Mesenchymal stem cell (in vitro differentiated cells and primary cell): Measurements from ENCODE around the gene CEP72.
A peak's percentile ranks its signal among the peaks of the same experiment; 100 is the strongest.
"Not testable (repeated sequence)": the region's sequence is repeated elsewhere in the genome, so short reads cannot be mapped to it uniquely, and the experiment has no call there.

Experiments
- DNase-seq: peaks from one replicate; pipeline ENCODE4 v3.0.0-alpha.2; 2013
- H2AFZ ChIP-seq: one replicate; pipeline ENCODE4 v1.6.1; 2013; ENCODE audit warnings: low read depth, mild to moderate bottlenecking, control low read depth, inconsistent platforms, low read length, moderate library complexity
- H2AK5ac ChIP-seq: 2 replicates; pipeline ENCODE4 v1.6.1; 2013; ENCODE audit warnings: low read length, moderate library complexity, mild to moderate bottlenecking, inconsistent platforms; ENCODE audit not compliant: severe bottlenecking
- H2BK120ac ChIP-seq: one replicate; pipeline ENCODE4 v1.6.1; 2013; ENCODE audit warnings: low read depth, mild to moderate bottlenecking, inconsistent platforms, low read length, moderate library complexity
- H2BK12ac ChIP-seq, 2 experiments: one replicate each; pipeline ENCODE4 v1.6.1; 2013; ENCODE audit warnings: inconsistent platforms in 2 of 2, low read length in 2 of 2, mild to moderate bottlenecking in 2 of 2, moderate library complexity in 2 of 2, control low read depth in 1 of 2
- H2BK15ac ChIP-seq: one replicate; pipeline ENCODE4 v1.6.1; 2013; ENCODE audit warnings: mild to moderate bottlenecking, low read depth, inconsistent platforms; ENCODE audit not compliant: poor library complexity, severe bottlenecking
- H2BK5ac ChIP-seq: 2 replicates; pipeline ENCODE4 v1.6.1; 2013; ENCODE audit warnings: low read depth, mild to moderate bottlenecking, low read length, control low read depth, inconsistent platforms; ENCODE audit not compliant: poor library complexity, severe bottlenecking
- H3K14ac ChIP-seq, 2 experiments: one replicate each; pipeline ENCODE4 v1.6.1; 2013; ENCODE audit warnings: inconsistent platforms in 2 of 2, low read length in 2 of 2, control low read depth in 1 of 2, mild to moderate bottlenecking in 1 of 2, moderate library complexity in 1 of 2
- H3K18ac ChIP-seq, 2 experiments: one replicate each; pipeline ENCODE4 v1.6.1; 2013; ENCODE audit warnings: inconsistent platforms in 2 of 2, low read length in 2 of 2, control low read depth in 1 of 2, low read depth in 1 of 2, mild to moderate bottlenecking in 1 of 2
- H3K23ac ChIP-seq, 2 experiments: one replicate each; pipeline ENCODE4 v1.6.1; 2013; ENCODE audit warnings: inconsistent platforms in 2 of 2, low read length in 2 of 2, mild to moderate bottlenecking in 2 of 2, moderate library complexity in 2 of 2, control low read depth in 1 of 2
- H3K27ac ChIP-seq: 2 replicates; pipeline ENCODE4 v1.5.1; 2013; ENCODE audit warnings: mild to moderate bottlenecking, moderate library complexity, low read length, control low read depth, inconsistent platforms; ENCODE audit not compliant: poor library complexity, severe bottlenecking
- H3K27me3 ChIP-seq, 2 experiments: 2 replicates each; pipeline versions ENCODE4 v1.6.1 to v1.7.0; 2013; ENCODE audit warnings: low read length in 2 of 2, mild to moderate bottlenecking in 2 of 2, moderate library complexity in 2 of 2, control low read depth in 1 of 2, inconsistent platforms in 1 of 2; ENCODE audit not compliant: control insufficient read depth in 1 of 2, insufficient read depth in 1 of 2
- H3K36me3 ChIP-seq, 2 experiments: 2 replicates each; pipeline versions ENCODE4 v1.6.1 to v1.7.0; 2013; ENCODE audit warnings: low read length in 2 of 2, control low read depth in 1 of 2, inconsistent platforms in 1 of 2, low read depth in 1 of 2, mild to moderate bottlenecking in 1 of 2; ENCODE audit not compliant: insufficient read depth in 2 of 2, control insufficient read depth in 1 of 2
- H3K4ac ChIP-seq, 2 experiments: one replicate each; pipeline ENCODE4 v1.6.1; 2013; ENCODE audit warnings: inconsistent platforms in 2 of 2, low read length in 2 of 2, mild to moderate bottlenecking in 2 of 2, moderate library complexity in 2 of 2, control low read depth in 1 of 2, low read depth in 1 of 2
- H3K4me1 ChIP-seq: 2 replicates; pipeline ENCODE4 v1.6.1; 2013; ENCODE audit warnings: low read depth, low read length, control low read depth; ENCODE audit not compliant: control insufficient read depth, insufficient read depth
- H3K4me2 ChIP-seq: 2 replicates; pipeline ENCODE4 v1.6.1; 2013; ENCODE audit warnings: low read length, mild to moderate bottlenecking, inconsistent platforms; ENCODE audit not compliant: poor library complexity, severe bottlenecking
- H3K4me3 ChIP-seq, 2 experiments: 2 replicates each; pipeline versions ENCODE4 v1.5.1 to v1.7.0; 2013; ENCODE audit warnings: low read length in 2 of 2, mild to moderate bottlenecking in 2 of 2, control low read depth in 1 of 2, low read depth in 1 of 2; ENCODE audit not compliant: insufficient read depth in 1 of 2
- H3K79me1 ChIP-seq: replicated peaks from 2 replicates; pipeline ENCODE4 v1.6.1; 2013; ENCODE audit warnings: mild to moderate bottlenecking, control low read depth, low read length, inconsistent platforms; ENCODE audit not compliant: poor library complexity, severe bottlenecking
- H3K9ac ChIP-seq: 2 replicates; pipeline ENCODE4 v1.7.0; 2013; ENCODE audit warnings: mild to moderate bottlenecking, low read length, moderate library complexity
- H3K9me3 ChIP-seq: 2 replicates; pipeline ENCODE4 v1.7.0; 2013; ENCODE audit warnings: mild to moderate bottlenecking, low read length; ENCODE audit not compliant: control insufficient read depth
- H4K8ac ChIP-seq: one replicate; pipeline ENCODE4 v1.6.1; 2013; ENCODE audit warnings: inconsistent platforms, mild to moderate bottlenecking, low read length, moderate library complexity
- H4K91ac ChIP-seq: one replicate; pipeline ENCODE4 v1.6.1; 2013; ENCODE audit warnings: mild to moderate bottlenecking, low read length, inconsistent platforms
- WGBS: methylation state at CpG from one replicate; pipeline ENCODE4 v1.1.7; 2013; ENCODE audit warnings: mixed read lengths; 5-methylcytosine and 5-hydroxymethylcytosine counted together

The CEP72 gene

DNA sequence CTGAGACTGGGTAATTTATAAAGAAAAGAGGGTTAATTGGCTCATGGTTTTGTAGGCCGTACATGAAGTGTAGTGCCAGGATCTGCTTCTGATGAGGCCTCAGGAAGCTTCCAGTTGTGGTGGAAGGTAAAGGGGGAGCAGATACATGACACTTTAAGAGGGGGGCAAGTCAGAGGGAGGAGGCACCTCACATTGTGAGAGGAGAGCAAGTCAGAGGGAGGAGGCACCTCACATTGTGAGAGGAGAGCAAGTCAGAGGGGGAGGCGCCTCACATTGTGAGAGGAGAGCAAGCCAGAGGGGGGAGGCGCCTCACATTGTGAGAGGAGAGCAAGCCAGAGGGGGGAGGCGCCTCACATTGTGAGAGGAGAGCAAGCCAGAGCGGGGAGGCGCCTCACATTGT lies 7.0 kb upstream of the CEP72 start:
- not testable (repeated sequence) for H3K23ac ChIP-seq, DNase-seq, H3K79me1 ChIP-seq, H2BK5ac ChIP-seq, H2BK120ac ChIP-seq, H2BK15ac ChIP-seq, H4K8ac ChIP-seq, H3K4me3 ChIP-seq, H2AK5ac ChIP-seq, H3K4me2 ChIP-seq, H3K14ac ChIP-seq, H3K36me3 ChIP-seq, H2AFZ ChIP-seq, H3K9ac ChIP-seq, H2BK12ac ChIP-seq, H3K18ac ChIP-seq, H3K9me3 ChIP-seq, H3K4me1 ChIP-seq, H4K91ac ChIP-seq, H3K4ac ChIP-seq, H3K27ac ChIP-seq
- peaks cover 10 to 61% of the 10 kb centered on the region in 2 experiments for H3K27me3 ChIP-seq
- WGBS, result 77% methylated on average over 5 of the region's 6 CpGs

DNA sequence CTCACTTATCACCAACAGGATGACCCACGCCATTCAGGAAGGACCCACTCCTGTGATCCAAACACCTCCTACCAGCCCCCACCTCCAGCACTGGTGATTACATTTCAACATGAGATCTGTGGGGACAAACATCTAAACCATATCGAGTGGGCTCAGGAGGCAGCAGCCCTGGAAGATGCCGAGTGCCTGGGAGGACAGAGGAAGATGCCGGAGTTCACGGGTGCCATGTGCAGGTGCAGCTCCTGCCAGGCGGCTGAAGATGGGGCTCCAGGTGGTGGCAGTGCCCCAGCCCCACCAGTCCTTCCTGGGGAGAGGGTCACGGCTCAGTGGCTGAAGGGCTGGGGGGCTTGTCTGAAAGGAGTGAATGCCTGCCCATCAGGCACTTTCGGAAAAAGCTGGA lies 6.1 kb upstream of the CEP72 start:
- Histone ChIP-seq H3K79me1 (no peaks in the 10 kb centered on the region), H3K4me1 (peaks cover 7% of the 10 kb centered on the region), H3K9me3 (no peaks in the 10 kb centered on the region), H2BK5ac (no peak overlapping the region), H4K91ac (no peak overlapping the region), H3K27me3 (peaks cover 8 to 51% of the 10 kb centered on the region in 2 experiments), H3K18ac (no peak overlapping the region), H2AFZ (no peak overlapping the region), H3K4me2 (no peak overlapping the region), H3K4ac (no peak overlapping the region), H2BK120ac (no peak overlapping the region), H3K4me3 (no peak overlapping the region), H3K23ac (no peak overlapping the region), H3K27ac (no peak overlapping the region), H4K8ac (no peak overlapping the region), H2BK15ac (no peak overlapping the region), H2AK5ac (no peak overlapping the region), H2BK12ac (no peak overlapping the region), H3K14ac (no peak overlapping the region), H3K9ac (no peak overlapping the region), H3K36me3 (no peaks in the 10 kb centered on the region)
- 92% methylated on average over 8 of the region's 8 CpGs for WGBS
- DNase-seq, result no peak

DNA sequence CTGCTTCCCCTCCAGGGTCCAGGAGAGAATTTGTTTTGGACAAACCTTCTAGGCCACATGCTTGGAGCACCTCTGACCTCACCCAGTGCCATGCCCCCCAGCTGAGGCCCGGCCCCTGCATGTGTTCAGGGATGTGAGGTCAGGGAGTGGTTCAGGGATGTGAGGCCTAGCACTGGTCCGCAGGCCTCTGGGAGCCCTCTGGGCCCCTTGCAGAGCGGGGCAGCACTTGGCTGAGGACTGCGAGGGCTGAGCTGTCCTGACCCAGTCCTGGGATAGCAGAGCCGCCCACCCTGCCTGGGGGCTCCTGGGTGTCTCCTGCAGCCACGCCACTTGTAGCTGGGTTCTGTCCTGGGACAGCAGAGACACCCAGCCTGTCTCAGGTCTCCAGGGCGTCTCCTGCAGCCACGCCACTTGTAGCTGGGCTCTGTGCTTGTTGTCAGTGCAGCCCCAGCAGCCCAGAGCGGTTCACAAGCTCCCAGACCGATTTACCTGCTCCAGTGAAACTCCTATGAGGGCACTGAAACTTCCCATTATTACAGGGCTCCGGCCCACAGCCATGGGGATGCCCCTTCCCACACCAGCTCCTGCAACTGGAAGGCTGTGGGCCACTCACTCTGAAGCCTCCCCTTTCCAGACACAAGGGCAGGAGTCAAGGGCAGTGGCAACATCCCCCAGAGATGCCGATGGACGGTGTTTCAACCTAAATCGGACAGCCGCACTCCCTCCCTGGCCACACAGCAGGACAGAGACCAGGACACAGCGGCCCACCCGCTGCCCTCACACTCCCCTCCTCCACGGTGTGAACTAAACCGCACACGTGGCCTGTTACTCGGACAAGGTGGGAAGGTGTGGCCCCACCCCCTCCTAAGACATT lies 5.4 kb upstream of the CEP72 start:
- H3K9ac ChIP-seq, result no peak overlapping the region
- no peak overlapping the region for H2BK120ac ChIP-seq
- no peak overlapping the region for H4K91ac ChIP-seq
- H2BK12ac ChIP-seq, result no peak overlapping the region
- H3K4me3 ChIP-seq, result no peak overlapping the region
- no peak overlapping the region for H3K14ac ChIP-seq
- no peak for DNase-seq
- H3K79me1 ChIP-seq, result no peaks in the 10 kb centered on the region
- H4K8ac ChIP-seq, result no peak overlapping the region
- H2BK15ac ChIP-seq, result no peak overlapping the region
- peak overlapping the region in 1 of 2 experiments; percentile 16 for H3K23ac ChIP-seq
- H3K9me3 ChIP-seq, result no peaks in the 10 kb centered on the region
- peaks cover 10% of the 10 kb centered on the region for H3K4me1 ChIP-seq
- no peak overlapping the region for H3K18ac ChIP-seq
- no peaks in the 10 kb centered on the region for H3K36me3 ChIP-seq
- 82% methylated on average over 21 of the region's 21 CpGs for WGBS
- no peak overlapping the region for H2AFZ ChIP-seq
- H3K27ac ChIP-seq, result no peak overlapping the region
- peak overlapping the region; percentile 17 for H3K4me2 ChIP-seq
- no peak overlapping the region for H2BK5ac ChIP-seq
- H3K4ac ChIP-seq, result no peak overlapping the region
- H3K27me3 ChIP-seq, result peaks cover 5 to 51% of the 10 kb centered on the region in 2 experiments
- no peak overlapping the region for H2AK5ac ChIP-seq

GRCh38 chr5:607541-608428 lies 4.4 kb upstream of the CEP72 start:
- no peak for DNase-seq
- no peak overlapping the region for H3K23ac ChIP-seq
- H3K79me1 ChIP-seq, result peaks cover 3% of the 10 kb centered on the region
- no peak overlapping the region for H4K8ac ChIP-seq
- H3K4me2 ChIP-seq, result no peak overlapping the region
- H3K27ac ChIP-seq, result no peak overlapping the region
- peak overlapping the region in 1 of 2 experiments; percentile 26 for H3K14ac ChIP-seq
- no peak overlapping the region for H3K4ac ChIP-seq
- H3K9ac ChIP-seq, result no peak overlapping the region
- no peak overlapping the region for H2BK120ac ChIP-seq
- peak overlapping the region in 1 of 2 experiments; percentile 23 for H3K18ac ChIP-seq
- H4K91ac ChIP-seq, result no peak overlapping the region
- H3K36me3 ChIP-seq, result no peaks in the 10 kb centered on the region
- no peak overlapping the region for H2BK12ac ChIP-seq
- H2BK15ac ChIP-seq, result peak overlapping the region; percentile 2
- no peak overlapping the region for H2AK5ac ChIP-seq
- 90% methylated on average over 37 of the region's 37 CpGs for WGBS
- no peak overlapping the region for H2BK5ac ChIP-seq
- peaks cover 12% of the 10 kb centered on the region for H3K4me1 ChIP-seq
- no peaks in the 10 kb centered on the region for H3K9me3 ChIP-seq
- H3K27me3 ChIP-seq, result peaks cover 5 to 43% of the 10 kb centered on the region in 2 experiments
- no peak overlapping the region for H2AFZ ChIP-seq
- no peak overlapping the region for H3K4me3 ChIP-seq
